Vagina (tissue), 2 donors: ENCODE measurements around the gene COL17A1. TPM values are rescaled to one million over a fixed set of nuclear protein-coding genes. Genes with fewer than 3 reads are reported as not detected.

Source experiments
- DNase-seq, 2 donors: peaks; one replicate each; pipeline ENCODE4 v3.0.0-alpha.2; 2017; ENCODE audit errors: extremely low spot score in 2 of 2
- H3K27ac ChIP-seq: fragments of 200-600 bp; sonication (generic); one replicate; pipeline ENCODE4 v1.5.1; 2019
- H3K27me3 ChIP-seq: fragments of 200-600 bp; sonication (generic); one replicate; pipeline ENCODE4 v1.5.1; 2019
- H3K36me3 ChIP-seq, 2 donors: fragments of 200-600 bp; sonication (generic); one replicate each; pipeline ENCODE4 v1.5.1; 2017 to 2019
- H3K4me1 ChIP-seq: fragments of 200-600 bp; sonication (generic); one replicate; pipeline ENCODE4 v1.5.1; 2019
- H3K4me3 ChIP-seq, 2 donors: fragments of 200-600 bp; sonication (generic); 1 replicate in 1 of 2; 2 replicates in 1 of 2; pipeline ENCODE4 v1.5.1; 2016 to 2019
- H3K9me3 ChIP-seq: fragments of 200-600 bp; sonication (generic); one replicate; pipeline ENCODE4 v1.5.1; 2019
- POLR2A ChIP-seq, 2 donors: fragments of 450-650 bp; IDR thresholded peaks; one replicate each; pipeline ENCODE4 v1.6.1; 2017; ENCODE audit warnings: antibody characterized with exemption in 2 of 2, mild to moderate bottlenecking in 2 of 2, moderate library complexity in 2 of 2
- POLR2AphosphoS5 ChIP-seq, 2 donors: sonication (generic); formaldehyde crosslinking; IDR thresholded peaks; one replicate each; pipeline ENCODE4 v1.9.0; 2017; ENCODE audit warnings: antibody characterized with exemption in 2 of 2, mild to moderate bottlenecking in 2 of 2, low read depth in 1 of 2; ENCODE audit not compliant: insufficient read depth in 1 of 2
- intact Hi-C: fragments of 100-400 bp; cut with DNase I; formaldehyde crosslinking; loops from one replicate; pipeline ENCODE4 v1.15.1; 2023
- total RNA-seq: library from RNA; depleted of rRNA; stranded (reverse); fragments of >200 nt; gene quantifications from one replicate; pipeline ENCODE4 v1.2.3, GENCODE V29; 2016
- TF ChIP-seq, protein P1 (sequence below), 3 experiments: fragments of 450-650 bp in 2 of 3; fragments of 200-600 bp in 1 of 3; sonication (generic) in 1 of 3; IDR thresholded peaks; one replicate each; pipeline ENCODE4 v1.5.1; 2017 to 2019; ENCODE audit warnings: antibody characterized with exemption in 3 of 3, mild to moderate bottlenecking in 2 of 3, moderate library complexity in 2 of 3

COL17A1 gene
- total RNA-seq, 1 donor from 2014 or later: 149 TPM

DNA sequence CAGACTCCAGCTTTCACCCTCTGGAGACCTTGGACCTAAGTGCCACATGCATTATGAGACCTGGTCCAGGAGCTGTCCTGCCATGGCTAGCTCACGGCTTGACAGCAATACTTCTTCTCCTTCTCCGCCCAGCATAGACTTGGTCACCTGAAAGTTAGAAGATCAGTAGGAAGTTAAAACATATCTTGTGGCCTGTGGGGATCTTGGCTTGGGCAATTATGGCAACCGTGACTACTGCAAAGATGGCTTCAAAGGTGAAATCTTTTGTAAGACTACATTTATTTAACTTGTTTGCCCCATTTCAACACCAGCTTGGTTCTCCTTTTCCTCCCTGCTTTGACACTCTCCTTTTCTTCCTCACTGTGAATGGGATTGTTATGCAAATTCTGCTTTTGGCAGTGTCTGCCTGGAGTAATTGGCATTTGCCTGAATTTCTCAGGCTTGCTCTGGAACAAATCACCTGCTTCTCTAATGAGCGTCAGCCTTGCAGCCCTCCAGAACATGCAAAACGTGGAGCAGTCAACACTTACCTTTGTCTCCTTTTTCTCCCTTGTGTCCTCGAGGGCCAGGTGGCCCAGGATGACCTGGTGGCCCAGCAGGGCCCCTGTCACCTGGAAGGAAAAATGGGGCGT lies 53.4 kb downstream of the COL17A1 start:
- peaks cover 0 to 37% of the 10 kb centered on the region in 2 donors for H3K36me3 ChIP-seq

GRCh38 chr10:104031631-104032030 lies 54.0 kb downstream of the COL17A1 start:
- Histone ChIP-seq H3K27ac (no peak overlapping the region), H3K4me1 (no peaks in the 10 kb centered on the region), H3K4me3 (no peak overlapping the region), H3K9me3 (no peaks in the 10 kb centered on the region), H3K27me3 (no peaks in the 10 kb centered on the region), H3K36me3 (peaks cover 0 to 41% of the 10 kb centered on the region in 2 donors)
- no peak for DNase-seq
- intact Hi-C loops: no loop called here
- no peak for TF ChIP-seq POLR2A (IDR thresholded peaks at IDR 0.05)
- no peak for TF ChIP-seq POLR2AphosphoS5 (IDR thresholded peaks at IDR 0.05; ENCODE audit: insufficient read depth in 1 of 2, low read depth in 1 of 2)
- TF ChIP-seq, protein P1, sequence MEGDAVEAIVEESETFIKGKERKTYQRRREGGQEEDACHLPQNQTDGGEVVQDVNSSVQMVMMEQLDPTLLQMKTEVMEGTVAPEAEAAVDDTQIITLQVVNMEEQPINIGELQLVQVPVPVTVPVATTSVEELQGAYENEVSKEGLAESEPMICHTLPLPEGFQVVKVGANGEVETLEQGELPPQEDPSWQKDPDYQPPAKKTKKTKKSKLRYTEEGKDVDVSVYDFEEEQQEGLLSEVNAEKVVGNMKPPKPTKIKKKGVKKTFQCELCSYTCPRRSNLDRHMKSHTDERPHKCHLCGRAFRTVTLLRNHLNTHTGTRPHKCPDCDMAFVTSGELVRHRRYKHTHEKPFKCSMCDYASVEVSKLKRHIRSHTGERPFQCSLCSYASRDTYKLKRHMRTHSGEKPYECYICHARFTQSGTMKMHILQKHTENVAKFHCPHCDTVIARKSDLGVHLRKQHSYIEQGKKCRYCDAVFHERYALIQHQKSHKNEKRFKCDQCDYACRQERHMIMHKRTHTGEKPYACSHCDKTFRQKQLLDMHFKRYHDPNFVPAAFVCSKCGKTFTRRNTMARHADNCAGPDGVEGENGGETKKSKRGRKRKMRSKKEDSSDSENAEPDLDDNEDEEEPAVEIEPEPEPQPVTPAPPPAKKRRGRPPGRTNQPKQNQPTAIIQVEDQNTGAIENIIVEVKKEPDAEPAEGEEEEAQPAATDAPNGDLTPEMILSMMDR (IDR thresholded peaks at IDR 0.05): no peak

More for the DNA sequence above, 53.4 kb downstream of the COL17A1 start:
- no peak overlapping the region for H3K4me3 ChIP-seq
- H3K9me3 ChIP-seq: no peaks in the 10 kb centered on the region
- H3K27me3 ChIP-seq: no peaks in the 10 kb centered on the region
- H3K27ac ChIP-seq: no peak overlapping the region
- TF ChIP-seq POLR2A (IDR thresholded peaks at IDR 0.05): no peak
- no peak for TF ChIP-seq POLR2AphosphoS5 (IDR thresholded peaks at IDR 0.05; ENCODE audit: insufficient read depth in 1 of 2, low read depth in 1 of 2)
- TF ChIP-seq, protein P1 (IDR thresholded peaks at IDR 0.05): no peak
- no peaks in the 10 kb centered on the region for H3K4me1 ChIP-seq
- no peak for DNase-seq
- intact Hi-C loops: no loop called here

DNA sequence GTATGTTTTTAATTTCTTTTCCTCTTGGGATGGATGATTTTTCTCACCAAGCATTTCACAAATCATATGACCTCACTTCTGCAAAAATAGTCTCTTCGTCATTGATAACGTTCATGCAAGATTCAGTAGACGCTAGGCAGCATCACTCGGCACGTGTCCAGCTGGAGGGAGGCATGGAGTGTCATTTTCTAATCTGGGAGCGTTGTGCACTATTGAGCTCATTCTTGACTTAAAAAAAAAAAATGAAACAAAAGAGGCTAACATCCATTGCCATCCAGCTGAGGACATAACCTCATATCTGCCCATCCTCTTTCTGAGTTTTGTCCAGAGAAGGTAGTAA lies 56.2 kb downstream of the COL17A1 start:
- no peaks in the 10 kb centered on the region for H3K27me3 ChIP-seq
- no peak for DNase-seq
- H3K4me3 ChIP-seq: no peak overlapping the region
- H3K36me3 ChIP-seq: peaks cover 0 to 62% of the 10 kb centered on the region in 2 donors
- H3K9me3 ChIP-seq: no peaks in the 10 kb centered on the region
- no peak for TF ChIP-seq POLR2AphosphoS5 (IDR thresholded peaks at IDR 0.05; ENCODE audit: insufficient read depth in 1 of 2, low read depth in 1 of 2)
- TF ChIP-seq, protein P1 (IDR thresholded peaks at IDR 0.05): no peak
- TF ChIP-seq POLR2A (IDR thresholded peaks at IDR 0.05): no peak
- no peak overlapping the region for H3K27ac ChIP-seq
- intact Hi-C loops: no loop called here
- no peaks in the 10 kb centered on the region for H3K4me1 ChIP-seq

GRCh38 chr10:104028823-104029520 lies 56.7 kb downstream of the COL17A1 start:
- no peaks in the 10 kb centered on the region for H3K9me3 ChIP-seq
- H3K27ac ChIP-seq: no peak overlapping the region
- H3K4me3 ChIP-seq: no peak overlapping the region
- no peaks in the 10 kb centered on the region for H3K27me3 ChIP-seq
- DNase-seq: no peak
- peaks cover 0 to 67% of the 10 kb centered on the region in 2 donors for H3K36me3 ChIP-seq
- intact Hi-C loops: no loop called here
- TF ChIP-seq POLR2A (IDR thresholded peaks at IDR 0.05) (no peak), POLR2AphosphoS5 (IDR thresholded peaks at IDR 0.05; ENCODE audit: insufficient read depth in 1 of 2, low read depth in 1 of 2) (no peak)
- TF ChIP-seq, protein P1 (IDR thresholded peaks at IDR 0.05): no peak
- no peaks in the 10 kb centered on the region for H3K4me1 ChIP-seq

- Histone ChIP-seq H3K36me3 (peaks cover 0 to 72% of the 10 kb centered on the region in 2 donors), H3K4me1 (no peaks in the 10 kb centered on the region), H3K4me3 (no peak overlapping the region), H3K27me3 (no peaks in the 10 kb centered on the region), H3K27ac (no peak overlapping the region), H3K9me3 (no peaks in the 10 kb centered on the region)
- intact Hi-C loops: no loop called here
- no peak for DNase-seq
- TF ChIP-seq POLR2A (IDR thresholded peaks at IDR 0.05) (no peak), POLR2AphosphoS5 (IDR thresholded peaks at IDR 0.05; ENCODE audit: insufficient read depth in 1 of 2, low read depth in 1 of 2) (no peak)
- TF ChIP-seq, protein P1 (IDR thresholded peaks at IDR 0.05): no peak
Measured at GRCh38 chr10:104028146-104028545, 57.5 kb downstream of the COL17A1 start.
